Suppressor macrophage (primary cell): Measurements from ENCODE around the gene TMEM117.
A peak's percentile ranks its signal among the peaks of the same experiment; 100 is the strongest.

Experiments used
- DNase-seq, 4 experiments: peaks; one replicate each; pipeline ENCODE4 v3.0.0-alpha.2; 2020 to 2022

TMEM117 gene

GRCh38 chr12:43887397-43887796, 51.5 kb downstream of the TMEM117 start:
- no peak for DNase-seq

DNA sequence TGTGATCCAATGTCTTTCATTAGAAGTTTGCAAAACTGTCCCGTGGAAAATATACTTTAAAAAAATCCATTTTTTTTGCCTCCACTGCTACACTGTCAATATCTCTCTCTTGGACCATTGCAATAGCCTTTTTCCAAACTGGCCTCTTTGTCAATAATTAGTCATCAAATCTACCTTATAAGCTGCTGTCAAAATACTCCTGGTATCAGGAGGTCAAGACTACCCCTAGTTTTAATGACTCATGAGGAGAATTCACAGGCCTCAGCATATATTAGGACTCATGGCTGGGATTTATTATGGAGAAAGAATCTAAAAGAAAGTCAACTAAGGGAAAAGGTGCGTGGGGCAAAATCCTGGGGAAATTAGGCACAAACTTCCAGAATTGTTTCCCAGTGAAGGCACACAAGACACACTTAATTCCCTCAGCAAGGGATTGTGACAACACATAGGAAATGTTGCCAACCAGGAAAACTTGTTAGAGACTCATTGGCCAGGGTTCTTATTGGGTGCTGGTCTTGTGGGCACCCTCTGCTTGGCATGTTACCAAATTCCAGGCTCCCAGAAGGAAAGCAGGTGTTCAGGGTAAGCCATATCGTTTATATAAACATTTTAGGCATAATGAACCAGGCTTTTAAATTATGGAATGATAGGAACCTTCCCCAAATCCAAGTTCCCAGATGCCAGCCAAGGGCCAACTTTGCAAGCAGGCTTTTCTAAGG, 56.1 kb downstream of the TMEM117 start:
- DNase-seq, result no peak

DNA sequence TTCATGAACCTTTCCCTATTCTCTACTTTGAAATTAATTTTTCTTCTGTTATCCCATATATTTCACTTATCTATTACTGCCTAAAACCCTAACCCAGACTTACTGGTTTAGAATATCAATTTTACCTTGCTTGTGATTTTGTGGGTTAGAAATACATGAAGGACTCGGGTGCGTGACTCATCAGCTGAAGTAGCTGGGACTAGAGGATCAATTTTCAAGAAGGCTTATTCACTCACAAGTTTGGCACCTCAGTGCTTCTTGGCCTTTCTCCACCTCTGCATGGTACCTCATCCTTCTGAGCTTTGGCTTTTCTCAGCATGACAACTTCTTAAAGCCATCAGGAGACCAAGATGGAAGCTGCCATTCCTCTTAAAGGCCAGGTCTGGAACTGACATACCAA, 57.8 kb downstream of the TMEM117 start:
- no peak for DNase-seq

- no peak for DNase-seq
Measured at GRCh38 chr12:43895580-43896206, 59.8 kb downstream of the TMEM117 start.

- DNase-seq, result no peak
Measured at GRCh38 chr12:43896496-43896895, 60.6 kb downstream of the TMEM117 start.

- no peak for DNase-seq
Measured at GRCh38 chr12:43898474-43898873, 62.6 kb downstream of the TMEM117 start.

DNA sequence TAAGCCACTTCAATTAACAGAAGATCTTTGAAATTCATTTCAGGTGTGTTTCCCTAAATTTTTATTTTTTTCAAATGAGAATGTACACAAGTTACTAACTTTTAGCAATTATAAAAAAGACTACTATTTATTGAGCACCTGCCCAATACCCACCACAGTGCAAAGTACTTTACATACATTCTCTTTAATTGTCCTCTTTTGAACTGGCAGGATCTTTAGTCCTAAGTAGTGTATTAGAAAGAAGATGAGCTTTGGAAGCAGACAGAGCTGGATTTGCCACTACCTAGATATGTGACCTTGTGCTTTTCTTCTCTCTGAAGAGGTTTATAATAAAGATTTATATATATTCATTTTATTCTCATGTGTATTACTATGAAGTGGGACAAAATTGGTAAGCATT, 63.7 kb downstream of the TMEM117 start:
- no peak for DNase-seq

GRCh38 chr12:43903686-43904085, 67.8 kb downstream of the TMEM117 start:
- no peak for DNase-seq

DNA sequence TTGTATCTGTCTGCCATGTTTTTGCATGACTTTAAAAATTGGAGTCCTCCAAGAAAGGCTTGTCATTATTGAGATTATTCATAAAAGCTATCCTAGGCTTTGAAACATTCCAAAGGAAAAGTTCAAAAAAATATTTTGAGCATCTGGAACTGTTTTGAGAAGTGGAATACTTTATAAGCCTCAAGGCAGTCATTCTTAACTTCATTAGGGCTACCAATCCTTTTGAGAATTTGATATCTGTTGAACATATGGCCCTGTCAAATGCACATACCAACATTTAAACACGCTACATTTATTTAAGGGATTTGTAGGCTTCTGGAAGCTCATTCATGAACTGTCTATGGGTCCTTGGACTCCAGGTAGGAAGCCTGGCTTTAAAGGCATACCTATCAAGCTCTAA, 77.0 kb downstream of the TMEM117 start:
- no peak for DNase-seq

- DNase-seq, result no peak
Measured at GRCh38 chr12:43914391-43914790, 78.5 kb downstream of the TMEM117 start.

GRCh38 chr12:43914923-43915468, 79.1 kb downstream of the TMEM117 start:
- no peak for DNase-seq

GRCh38 chr12:43917896-43918295, 82.0 kb downstream of the TMEM117 start:
- DNase-seq, result no peak

DNA sequence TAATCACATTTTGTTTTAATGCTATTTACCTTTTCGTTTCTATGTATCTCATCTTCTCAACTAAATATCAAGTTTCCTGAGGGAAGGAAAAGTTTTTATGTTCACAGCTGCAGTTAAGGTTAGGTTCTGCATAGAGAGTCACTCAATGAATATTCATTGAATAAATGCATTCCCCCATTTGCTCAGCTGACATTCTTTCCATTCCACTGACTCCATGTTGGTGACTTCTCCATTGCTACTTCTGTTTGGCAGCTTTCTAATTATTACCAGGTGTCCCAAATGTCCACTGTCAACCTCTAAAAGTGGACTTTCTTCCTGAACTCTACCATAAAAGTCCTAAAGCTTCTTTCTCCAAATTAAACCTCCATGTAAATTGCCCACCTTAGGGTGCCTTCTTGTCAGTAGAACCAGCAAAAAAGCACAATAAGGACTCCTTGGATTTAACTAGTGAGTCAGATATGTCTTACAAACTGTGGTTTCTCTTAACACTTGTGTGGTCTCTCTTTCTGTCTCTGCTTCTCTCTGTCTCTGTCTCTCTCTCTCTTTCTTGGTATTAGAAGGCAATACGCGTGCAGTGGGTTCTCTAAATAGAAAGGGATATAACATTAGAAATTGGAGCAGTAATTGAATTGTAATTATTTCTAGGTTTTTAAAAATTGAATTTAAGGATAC, 85.9 kb downstream of the TMEM117 start:
- DNase-seq, result no peak

- no peak for DNase-seq
Measured at GRCh38 chr12:43930032-43930431, 94.2 kb downstream of the TMEM117 start.

GRCh38 chr12:43931187-43931586, 95.3 kb downstream of the TMEM117 start:
- no peak for DNase-seq

GRCh38 chr12:43935581-43935980, 99.7 kb downstream of the TMEM117 start:
- no peak for DNase-seq

DNA sequence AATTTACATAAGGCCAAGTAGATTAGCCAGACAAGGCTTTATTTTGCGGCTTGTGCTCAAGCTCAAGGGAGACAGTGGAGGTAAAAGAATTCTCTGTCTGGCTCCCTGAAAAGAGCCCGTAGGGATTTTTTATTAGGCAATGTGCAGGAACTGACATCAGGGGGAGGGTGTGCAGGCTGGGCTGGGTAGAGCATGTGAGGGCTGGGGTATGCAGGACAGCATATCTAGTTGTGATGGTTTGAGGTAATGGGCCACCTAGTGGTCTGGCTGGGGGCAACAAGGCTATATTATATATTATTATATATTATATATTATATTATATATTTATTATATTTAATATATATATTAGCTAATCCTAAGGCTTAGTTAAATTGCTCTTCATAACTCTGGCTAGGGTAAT, 102.1 kb downstream of the TMEM117 start:
- DNase-seq, result peak in 2 of 4 experiments; percentile 5 to 16

DNA sequence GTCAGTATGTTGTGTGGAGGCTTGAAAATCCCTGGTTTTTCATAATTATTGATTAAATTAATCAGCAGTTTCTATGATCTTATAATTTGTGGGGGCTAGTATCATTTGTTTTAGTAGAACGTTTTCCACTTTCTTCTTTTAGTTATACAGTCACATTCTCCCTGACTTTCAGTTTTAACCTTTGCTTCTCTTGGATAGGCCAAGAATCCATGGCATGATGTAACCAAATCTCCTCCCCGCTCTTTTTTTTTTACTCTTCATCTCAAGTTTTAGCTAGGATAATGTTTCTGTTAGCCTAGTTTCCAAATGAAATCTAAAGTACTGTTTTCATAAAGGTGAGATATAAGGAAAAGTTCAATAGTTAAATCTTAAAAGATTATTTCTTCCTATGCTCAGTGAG, 106.5 kb downstream of the TMEM117 start:
- no peak for DNase-seq

DNA sequence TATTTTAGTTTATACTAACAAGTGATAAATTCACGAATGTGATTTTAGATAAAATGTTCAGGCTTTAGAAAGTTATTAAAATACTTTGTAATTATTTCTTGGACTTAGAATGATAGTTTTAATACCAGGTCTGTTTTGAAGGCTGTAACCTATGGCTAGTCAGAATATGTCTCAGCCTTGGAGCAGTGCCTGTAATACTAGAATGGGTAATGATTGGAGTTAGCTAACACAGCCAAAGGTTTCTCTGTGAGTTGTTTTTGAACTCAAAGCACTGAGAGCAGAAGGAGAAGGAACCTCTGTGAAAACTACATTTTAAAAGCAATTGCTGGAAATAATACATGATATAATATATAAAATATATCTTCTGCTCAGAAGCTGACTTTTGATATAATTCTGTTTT, 110.1 kb downstream of the TMEM117 start:
- DNase-seq, result no peak

- DNase-seq, result no peak
Measured at GRCh38 chr12:43951286-43951685, 115.4 kb downstream of the TMEM117 start.

GRCh38 chr12:43957732-43958372, 122.0 kb downstream of the TMEM117 start:
- peak; percentile 65 to 83 (median 75) for DNase-seq

DNA sequence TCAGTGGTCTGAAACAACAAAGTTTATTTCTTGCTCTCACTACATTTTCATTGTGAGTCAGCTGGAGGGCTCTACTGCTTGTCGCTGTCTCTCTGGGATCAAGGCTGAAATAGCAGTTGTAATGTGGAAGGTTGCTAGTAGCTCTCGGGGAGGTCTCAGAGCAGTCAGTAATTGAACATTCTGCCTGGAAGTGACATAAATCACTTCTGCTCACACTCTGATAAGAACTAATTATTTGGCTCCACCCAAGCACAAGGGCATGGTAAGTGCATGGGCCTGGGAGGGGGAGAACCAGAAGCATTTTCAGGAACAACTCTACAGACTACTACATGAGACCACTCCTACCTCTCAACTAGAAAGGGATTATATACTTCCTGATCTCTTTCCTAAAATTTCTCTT, 128.2 kb downstream of the TMEM117 start:
- DNase-seq, result no peak

GRCh38 chr12:43964961-43965360, 129.1 kb downstream of the TMEM117 start:
- no peak for DNase-seq
